HG02571 (cell line): ENCODE data around the gene SCARF2.
"Not testable (repeated sequence)": the region's sequence is repeated elsewhere in the genome, so short reads cannot be mapped to it uniquely, and the experiment has no call there.

Source experiments
- ATAC-seq: cut with Tn5 transposase; IDR thresholded peaks from one replicate; pipeline ENCODE4 v1.9.1; 2021; ENCODE audit warnings: mild to moderate bottlenecking, moderate library complexity; ENCODE audit not compliant: unreplicated experiment

SCARF2 gene, protein sequence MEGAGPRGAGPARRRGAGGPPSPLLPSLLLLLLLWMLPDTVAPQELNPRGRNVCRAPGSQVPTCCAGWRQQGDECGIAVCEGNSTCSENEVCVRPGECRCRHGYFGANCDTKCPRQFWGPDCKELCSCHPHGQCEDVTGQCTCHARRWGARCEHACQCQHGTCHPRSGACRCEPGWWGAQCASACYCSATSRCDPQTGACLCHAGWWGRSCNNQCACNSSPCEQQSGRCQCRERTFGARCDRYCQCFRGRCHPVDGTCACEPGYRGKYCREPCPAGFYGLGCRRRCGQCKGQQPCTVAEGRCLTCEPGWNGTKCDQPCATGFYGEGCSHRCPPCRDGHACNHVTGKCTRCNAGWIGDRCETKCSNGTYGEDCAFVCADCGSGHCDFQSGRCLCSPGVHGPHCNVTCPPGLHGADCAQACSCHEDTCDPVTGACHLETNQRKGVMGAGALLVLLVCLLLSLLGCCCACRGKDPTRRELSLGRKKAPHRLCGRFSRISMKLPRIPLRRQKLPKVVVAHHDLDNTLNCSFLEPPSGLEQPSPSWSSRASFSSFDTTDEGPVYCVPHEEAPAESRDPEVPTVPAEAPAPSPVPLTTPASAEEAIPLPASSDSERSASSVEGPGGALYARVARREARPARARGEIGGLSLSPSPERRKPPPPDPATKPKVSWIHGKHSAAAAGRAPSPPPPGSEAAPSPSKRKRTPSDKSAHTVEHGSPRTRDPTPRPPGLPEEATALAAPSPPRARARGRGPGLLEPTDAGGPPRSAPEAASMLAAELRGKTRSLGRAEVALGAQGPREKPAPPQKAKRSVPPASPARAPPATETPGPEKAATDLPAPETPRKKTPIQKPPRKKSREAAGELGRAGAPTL

GRCh38 chr22:20437613-20438426 lies at the start of gene SCARF2:
Gene SCARF2, minus strand, starts transcription at chr22:20437825. Its CDS starts 71 bp downstream, at chr22:20437754.
- no peak for ATAC-seq

DNA sequence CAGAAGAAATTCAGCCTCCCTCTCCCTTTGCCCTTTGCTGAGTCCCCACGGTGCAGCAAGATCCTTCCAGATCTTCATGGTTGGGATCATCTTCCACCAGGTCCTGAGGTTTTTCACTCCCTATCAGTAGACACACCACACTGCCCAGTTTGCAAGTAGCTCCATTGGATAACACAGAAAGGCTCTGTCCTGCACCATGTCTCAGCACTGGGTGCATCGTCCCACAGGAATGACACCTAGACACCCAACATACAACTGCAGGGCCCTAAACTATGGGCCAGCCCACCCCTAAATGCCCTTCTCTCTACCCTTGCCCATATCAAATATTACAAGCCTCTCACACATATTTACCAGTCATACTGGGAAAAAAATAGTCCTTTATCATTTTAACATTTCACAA lies 48.6 kb upstream of the SCARF2 start:
- ATAC-seq = no peak

DNA sequence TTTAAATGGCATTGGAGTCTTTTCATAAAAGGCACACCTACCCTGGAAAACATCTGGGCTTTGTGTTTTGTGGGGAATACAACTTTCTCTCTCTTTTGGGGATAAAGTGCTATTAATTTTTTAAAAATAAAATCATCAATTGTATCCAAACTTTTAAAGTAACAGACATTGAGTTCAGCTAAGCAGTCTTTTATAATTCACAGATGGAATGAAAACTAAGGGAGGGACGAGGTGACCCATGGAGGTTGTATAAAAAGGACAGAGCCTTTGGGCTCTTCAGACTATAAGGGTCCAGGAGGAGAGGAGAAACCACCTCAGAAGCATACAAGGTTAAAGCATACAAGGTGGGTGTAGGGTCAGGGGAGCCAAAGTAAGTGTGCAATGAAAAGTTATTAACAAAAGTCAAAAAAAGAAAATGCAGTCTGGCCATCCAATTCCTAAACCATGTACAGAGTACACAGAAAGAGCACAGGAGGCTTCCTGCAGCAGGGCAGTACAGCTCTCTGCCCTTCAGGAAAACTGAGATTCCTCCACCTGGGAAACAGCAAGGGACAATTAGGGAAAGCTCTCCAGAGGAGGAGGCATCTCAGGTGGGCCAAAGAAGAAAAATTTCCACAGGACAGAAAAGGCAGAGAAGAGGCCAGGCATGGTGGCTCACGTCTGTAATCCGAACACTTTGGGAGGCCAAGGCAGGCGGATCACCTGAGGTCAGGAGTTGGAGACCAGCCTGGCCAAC lies 47.5 kb upstream of the SCARF2 start:
- no peak for ATAC-seq

DNA sequence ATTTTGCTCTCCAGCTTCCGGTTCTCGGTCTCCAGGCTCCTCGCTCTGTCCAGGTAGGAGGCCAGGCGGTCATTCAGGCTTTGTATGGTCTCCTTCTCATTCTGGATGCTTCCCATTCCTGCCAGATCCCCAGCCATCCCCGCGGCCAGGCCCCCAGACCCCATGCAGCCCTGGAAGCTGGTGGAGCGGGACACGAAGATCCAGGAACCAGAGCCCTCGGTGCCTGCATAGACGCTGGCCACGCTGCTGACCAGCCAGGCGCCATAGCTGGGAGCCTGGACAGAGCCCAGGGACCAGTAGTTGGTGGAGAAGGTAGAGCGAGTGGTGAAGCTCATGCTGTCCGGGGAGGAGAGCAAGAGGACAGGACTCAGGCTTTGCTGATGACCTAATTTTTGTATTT lies 46.1 kb upstream of the SCARF2 start:
- no peak for ATAC-seq

DNA sequence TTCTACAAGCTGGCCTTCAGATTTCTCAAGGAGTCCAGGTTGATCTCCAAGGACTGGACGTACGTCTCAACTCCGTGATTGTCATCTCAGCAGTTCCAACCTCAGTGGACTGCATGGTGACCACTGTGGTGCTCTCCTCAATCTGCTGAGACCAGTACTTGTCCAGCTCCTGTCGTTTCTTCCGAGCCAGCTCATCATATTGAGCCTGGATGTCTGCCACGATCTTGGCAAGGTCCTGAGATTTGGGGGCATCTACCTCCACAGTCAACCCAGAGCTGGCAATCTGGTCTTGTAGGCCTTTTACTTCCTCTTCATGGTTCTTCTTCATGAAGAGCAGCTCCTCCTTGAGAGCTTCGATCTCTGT lies 45.5 kb upstream of the SCARF2 start:
- ATAC-seq = not testable (repeated sequence)

DNA sequence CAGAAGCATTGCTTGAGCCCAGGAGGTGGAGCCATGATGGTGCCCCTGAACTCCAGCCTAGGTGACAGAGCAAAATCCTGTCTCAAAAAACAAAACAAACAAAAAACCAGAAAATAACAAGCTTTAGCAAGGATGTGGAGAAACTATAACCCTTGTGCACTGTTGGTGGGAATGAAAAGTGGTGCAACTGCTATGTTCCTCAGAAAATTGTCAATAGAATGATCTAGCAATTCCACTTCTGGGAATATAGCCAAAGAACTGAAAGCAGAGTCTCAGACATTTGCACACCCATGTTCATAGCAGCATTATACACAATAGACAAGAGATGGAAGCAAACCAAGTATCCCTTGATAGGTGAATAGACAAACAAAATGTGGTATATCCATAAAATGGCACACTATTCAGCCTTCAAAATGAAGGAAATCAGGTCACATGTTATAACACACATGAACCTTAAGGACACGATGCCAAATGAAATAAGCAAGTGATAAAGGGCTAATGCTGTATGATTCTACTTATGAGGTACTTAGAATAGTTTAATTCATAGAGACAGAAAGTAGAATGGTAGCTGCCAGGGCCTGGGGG lies 42.1 kb upstream of the SCARF2 start:
- ATAC-seq = no peak

DNA sequence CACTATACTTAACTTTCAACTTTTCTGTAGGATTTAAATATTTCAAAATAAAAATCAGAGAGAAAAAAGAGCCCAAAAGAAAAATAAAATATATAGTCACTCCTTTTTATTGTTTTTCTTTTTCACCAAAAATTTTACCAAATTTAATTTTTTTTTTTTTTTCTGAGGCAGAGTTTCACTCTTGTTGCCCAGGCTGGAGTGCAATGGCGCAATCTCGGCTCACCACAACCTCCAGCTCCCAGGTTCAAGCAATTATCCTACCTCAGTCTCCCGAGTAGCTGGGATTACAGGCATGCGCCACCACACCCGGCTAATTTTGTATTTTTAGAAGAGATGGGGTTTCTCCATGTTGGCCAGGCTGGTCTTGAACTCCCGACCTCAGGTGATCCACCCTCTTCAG lies 40.4 kb upstream of the SCARF2 start:
- not testable (repeated sequence) for ATAC-seq

GRCh38 chr22:20475569-20475968 lies 37.9 kb upstream of the SCARF2 start:
- ATAC-seq = not testable (repeated sequence)

- no peak for ATAC-seq
Measured at GRCh38 chr22:20475115-20475436, 37.5 kb upstream of the SCARF2 start.

- ATAC-seq = no peak
Measured at GRCh38 chr22:20472629-20473442, 35.2 kb upstream of the SCARF2 start.

- ATAC-seq = no peak
Measured at GRCh38 chr22:20471126-20471833, 33.7 kb upstream of the SCARF2 start.

GRCh38 chr22:20470525-20470924 lies 32.9 kb upstream of the SCARF2 start:
- not testable (repeated sequence) for ATAC-seq

- no peak for ATAC-seq
Measured at GRCh38 chr22:20469110-20469868, 31.7 kb upstream of the SCARF2 start.

DNA sequence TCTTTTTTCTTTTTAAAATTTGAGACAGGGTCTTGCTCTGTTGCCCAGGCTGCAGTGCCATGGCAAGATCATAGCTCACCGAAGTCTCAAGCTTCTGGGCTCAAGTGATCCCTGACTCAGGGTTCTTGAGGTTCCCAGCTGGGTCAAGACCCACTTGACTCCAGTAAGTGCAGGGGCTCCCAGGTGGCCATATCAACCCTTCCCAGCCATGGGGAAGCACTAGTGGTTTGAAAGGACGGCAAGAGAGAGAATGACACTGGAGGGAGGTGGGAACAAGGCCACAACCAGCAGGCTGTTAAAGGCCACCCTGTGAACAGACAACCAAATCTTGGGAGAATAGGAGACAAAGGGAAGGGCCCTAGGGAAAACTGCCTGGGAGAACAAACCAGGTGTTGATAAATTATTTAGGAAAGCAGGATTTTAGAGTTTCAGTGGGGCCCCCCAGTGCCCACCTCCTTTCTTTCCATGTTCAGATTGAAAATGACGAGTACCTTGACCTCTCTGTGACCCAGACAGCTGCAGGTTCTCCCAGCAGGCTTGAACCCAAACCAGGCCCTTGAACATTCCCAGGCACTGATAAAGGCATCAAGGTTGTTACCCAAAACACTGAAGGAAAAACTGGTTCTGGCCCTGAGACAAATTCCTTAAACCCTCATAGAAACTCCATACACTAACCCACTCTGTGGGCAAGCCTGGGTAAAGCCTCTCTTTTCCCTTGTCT lies 29.2 kb upstream of the SCARF2 start:
- no peak for ATAC-seq

GRCh38 chr22:20465759-20466077 lies 28.1 kb upstream of the SCARF2 start:
- no peak for ATAC-seq

- ATAC-seq = no peak
Measured at GRCh38 chr22:20464912-20465758, 27.5 kb upstream of the SCARF2 start.
